ENCODE results near the gene PCDHA11. TPM values are rescaled to one million over a fixed set of nuclear protein-coding genes. Genes with fewer than 3 reads are reported as not detected.
"Not testable (repeated sequence)": the region's sequence is repeated elsewhere in the genome, so short reads cannot be mapped to it uniquely, and the experiment has no call there.

Gene PCDHA11
- total and polyA plus RNA-seq, 4 donors = 3.0 to 13.0 (median 10.7) TPM

DNA sequence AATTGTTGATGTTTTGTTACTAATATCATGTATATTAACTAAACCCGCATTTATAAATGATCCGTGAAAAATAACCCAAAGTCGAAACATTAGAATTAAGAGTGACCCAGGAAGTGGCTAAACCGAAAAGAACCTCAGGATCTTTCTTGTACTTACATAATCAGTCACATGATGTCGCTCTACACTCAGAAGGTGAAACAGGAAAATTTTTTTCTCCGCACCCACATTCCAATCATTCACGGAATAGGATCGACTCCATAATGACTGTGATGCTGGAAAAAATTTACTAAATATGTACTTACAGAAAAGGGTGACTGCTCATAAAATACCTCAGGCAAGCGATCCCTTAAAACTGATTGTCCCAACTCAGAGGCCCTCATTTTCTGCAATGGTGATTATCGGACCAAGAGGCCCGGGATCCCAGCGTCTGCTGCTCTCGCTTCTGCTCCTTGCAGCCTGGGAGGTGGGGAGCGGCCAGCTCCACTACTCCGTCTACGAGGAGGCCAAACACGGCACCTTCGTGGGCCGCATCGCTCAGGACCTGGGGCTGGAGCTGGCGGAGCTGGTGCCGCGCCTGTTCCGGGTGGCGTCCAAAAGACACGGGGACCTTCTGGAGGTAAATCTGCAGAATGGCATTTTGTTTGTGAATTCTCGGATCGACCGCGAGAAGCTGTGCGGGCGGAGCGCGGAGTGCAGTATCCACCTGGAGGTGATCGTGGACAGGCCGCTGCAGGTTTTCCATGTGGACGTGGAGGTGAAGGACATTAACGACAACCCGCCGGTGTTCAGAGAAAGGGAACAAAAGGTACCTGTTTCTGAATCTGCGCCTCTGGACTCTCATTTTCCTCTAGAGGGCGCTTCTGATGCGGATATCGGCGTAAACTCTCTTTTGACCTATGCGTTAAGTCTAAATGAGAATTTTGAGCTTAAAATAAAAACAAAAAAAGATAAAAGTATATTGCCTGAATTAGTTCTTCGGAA, 6.6 kb downstream of the PCDHA11 start, which contains the start of gene PCDHA12:
TSS of gene PCDHA12 (plus strand) at position 224 of the 981 bp plus-strand sequence. CDS start at position 389, 165 bp downstream.
- H3K4me1 ChIP-seq (ENCODE audit: control insufficient read depth, insufficient read depth, low read length) = peaks cover 3% of the 10 kb centered on the region
- H3K4me3 ChIP-seq (ENCODE audit: low read depth, low read length) = no peak within 1 kb of the TSS
- DNase-seq (ENCODE audit: low read depth in 4 of 6, low spot score in 6 of 6) = peak in 2 of 6 donors; percentile 9 to 20
- H3K36me3 ChIP-seq (ENCODE audit: control insufficient read depth, insufficient read depth, low read length) = peaks cover 20% of the 10 kb centered on the region
- H3K27me3 ChIP-seq (ENCODE audit: control insufficient read depth, insufficient read depth, low read length) = no peaks in the 10 kb centered on the region
- 20% methylated on average over 34 of the region's 47 CpGs for WGBS (ENCODE audit: insufficient coverage)
- no peak within 1 kb of the TSS for H3K27ac ChIP-seq (ENCODE audit: low read depth, low read length)
- H3K9me3 ChIP-seq (ENCODE audit: control insufficient read depth, insufficient read depth, low read length) = peaks cover 24% of the 10 kb centered on the region

- Histone ChIP-seq H3K9me3 (ENCODE audit: control insufficient read depth, insufficient read depth, low read length) (peaks cover 17% of the 10 kb centered on the region), H3K36me3 (ENCODE audit: control insufficient read depth, insufficient read depth, low read length) (peaks cover 12% of the 10 kb centered on the region)
- not testable (repeated sequence) for H3K27ac ChIP-seq (ENCODE audit: low read depth, low read length); H3K27me3 ChIP-seq (ENCODE audit: control insufficient read depth, insufficient read depth, low read length); DNase-seq (ENCODE audit: low read depth in 4 of 6, low spot score in 6 of 6); H3K4me3 ChIP-seq (ENCODE audit: low read depth, low read length); H3K4me1 ChIP-seq (ENCODE audit: control insufficient read depth, insufficient read depth, low read length)
- 34% methylated on average over 80 of the region's 80 CpGs for WGBS (ENCODE audit: insufficient coverage)
These were observed 7.9 kb downstream of the PCDHA11 start for GRCh38 chr5:140876541-140877261.

DNA sequence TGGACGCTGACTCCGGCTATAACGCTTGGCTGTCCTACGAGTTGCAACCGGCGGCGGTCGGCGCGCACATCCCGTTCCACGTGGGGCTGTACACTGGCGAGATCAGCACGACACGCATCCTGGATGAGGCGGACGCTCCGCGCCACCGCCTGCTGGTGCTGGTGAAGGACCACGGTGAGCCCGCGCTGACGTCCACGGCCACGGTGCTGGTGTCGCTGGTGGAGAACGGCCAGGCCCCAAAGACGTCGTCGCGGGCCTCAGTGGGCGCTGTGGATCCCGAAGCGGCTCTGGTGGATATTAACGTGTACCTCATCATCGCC, 8.5 kb downstream of the PCDHA11 start:
- DNase-seq (ENCODE audit: low read depth in 4 of 6, low spot score in 6 of 6) = no peak
- Histone ChIP-seq H3K9me3 (ENCODE audit: control insufficient read depth, insufficient read depth, low read length) (peaks cover 17% of the 10 kb centered on the region), H3K4me3 (ENCODE audit: low read depth, low read length) (no peak overlapping the region), H3K27ac (ENCODE audit: low read depth, low read length) (no peak overlapping the region), H3K36me3 (ENCODE audit: control insufficient read depth, insufficient read depth, low read length) (peaks cover 13% of the 10 kb centered on the region), H3K4me1 (ENCODE audit: control insufficient read depth, insufficient read depth, low read length) (peaks cover under 1% of the 10 kb centered on the region), H3K27me3 (ENCODE audit: control insufficient read depth, insufficient read depth, low read length) (no peaks in the 10 kb centered on the region)
- 38% methylated on average over 37 of the region's 37 CpGs for WGBS (ENCODE audit: insufficient coverage)

DNA sequence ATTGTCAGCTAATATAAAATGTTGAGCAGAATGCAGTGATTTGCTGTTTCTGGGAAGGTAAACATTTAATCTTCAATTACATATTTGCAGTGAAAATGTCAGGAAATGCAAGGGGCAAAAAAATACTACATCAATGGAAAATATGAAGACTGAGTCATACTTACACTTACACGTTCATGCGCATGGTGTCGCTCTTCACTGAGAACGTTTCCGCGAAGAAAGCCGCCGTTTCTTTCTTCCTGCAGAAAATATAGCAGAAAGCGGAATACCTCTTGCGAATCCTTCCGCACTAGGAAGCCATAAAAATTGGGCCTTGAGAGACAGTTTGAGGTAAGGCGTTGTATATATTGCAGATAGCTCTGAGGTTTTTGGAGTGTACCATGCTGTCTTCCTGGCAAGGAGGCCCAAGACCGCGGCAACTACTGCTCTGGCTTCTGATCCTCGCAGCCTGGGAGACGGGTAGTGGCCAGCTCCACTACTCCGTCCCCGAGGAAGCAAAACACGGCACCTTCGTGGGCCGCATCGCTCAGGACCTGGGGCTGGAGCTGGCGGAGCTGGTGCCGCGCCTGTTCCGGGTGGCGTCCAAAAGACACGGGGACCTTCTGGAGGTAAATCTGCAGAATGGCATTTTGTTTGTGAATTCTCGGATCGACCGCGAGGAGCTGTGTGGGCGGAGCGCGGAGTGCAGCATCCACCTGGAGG, 13.3 kb downstream of the PCDHA11 start, which contains the start of gene PCDHA13:
TSS of gene PCDHA13 (plus strand) at position 236 of the 702 bp plus-strand sequence. CDS start at position 381, 145 bp downstream.
- H3K4me1 ChIP-seq (ENCODE audit: control insufficient read depth, insufficient read depth, low read length) = peaks cover 7% of the 10 kb centered on the region
- peak in 2 of 6 donors; percentile 38 to 77 for DNase-seq (ENCODE audit: low read depth in 4 of 6, low spot score in 6 of 6)
- no peak within 1 kb of the TSS for H3K27ac ChIP-seq (ENCODE audit: low read depth, low read length)
- H3K27me3 ChIP-seq (ENCODE audit: control insufficient read depth, insufficient read depth, low read length) = no peaks in the 10 kb centered on the region
- WGBS (ENCODE audit: insufficient coverage) = 3% methylated on average over 19 of the region's 35 CpGs
- H3K4me3 ChIP-seq (ENCODE audit: low read depth, low read length) = peak within 1 kb of the TSS; percentile 26
- peaks cover 17% of the 10 kb centered on the region for H3K36me3 ChIP-seq (ENCODE audit: control insufficient read depth, insufficient read depth, low read length)
- H3K9me3 ChIP-seq (ENCODE audit: control insufficient read depth, insufficient read depth, low read length) = peaks cover 27% of the 10 kb centered on the region

DNA sequence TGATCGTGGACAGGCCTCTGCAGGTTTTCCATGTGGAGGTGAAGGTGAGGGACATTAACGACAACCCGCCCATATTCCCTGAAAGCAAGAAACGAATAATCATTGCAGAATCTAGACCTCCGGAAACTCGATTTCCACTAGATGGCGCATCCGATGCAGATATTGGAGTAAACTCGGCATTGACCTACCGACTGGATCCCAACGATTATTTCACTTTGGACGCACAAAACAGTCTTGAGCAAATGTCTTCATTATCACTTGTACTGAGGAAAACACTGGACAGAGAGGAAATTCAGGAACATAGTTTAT, 13.8 kb downstream of the PCDHA11 start:
- Histone ChIP-seq H3K36me3 (ENCODE audit: control insufficient read depth, insufficient read depth, low read length) (peaks cover 12% of the 10 kb centered on the region), H3K4me3 (ENCODE audit: low read depth, low read length) (peak overlapping the region; percentile 26), H3K27me3 (ENCODE audit: control insufficient read depth, insufficient read depth, low read length) (no peaks in the 10 kb centered on the region), H3K4me1 (ENCODE audit: control insufficient read depth, insufficient read depth, low read length) (peaks cover 7% of the 10 kb centered on the region), H3K9me3 (ENCODE audit: control insufficient read depth, insufficient read depth, low read length) (peaks cover 23% of the 10 kb centered on the region), H3K27ac (ENCODE audit: low read depth, low read length) (no peak overlapping the region)
- peak in 2 of 6 donors; percentile 16 to 57 for DNase-seq (ENCODE audit: low read depth in 4 of 6, low spot score in 6 of 6)
- 13% methylated on average over 12 of the region's 12 CpGs for WGBS (ENCODE audit: insufficient coverage)

DNA sequence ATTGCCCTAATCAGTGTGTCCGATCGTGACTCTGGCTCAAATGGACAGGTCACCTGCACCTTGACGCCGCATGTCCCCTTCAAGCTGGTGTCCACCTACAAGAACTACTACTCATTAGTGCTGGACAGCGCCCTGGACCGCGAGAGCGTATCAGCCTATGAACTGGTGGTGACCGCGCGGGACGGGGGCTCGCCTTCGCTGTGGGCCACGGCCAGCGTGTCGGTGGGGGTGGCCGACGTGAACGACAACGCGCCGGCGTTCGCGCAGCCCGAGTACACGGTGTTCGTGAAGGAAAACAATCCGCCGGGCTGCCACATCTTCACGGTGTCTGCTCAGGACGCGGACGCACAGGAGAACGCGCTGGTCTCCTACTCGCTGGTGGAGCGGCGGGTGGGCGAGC, 14.6 kb downstream of the PCDHA11 start:
- no peak overlapping the region for H3K27ac ChIP-seq (ENCODE audit: low read depth, low read length)
- WGBS (ENCODE audit: insufficient coverage) = 34% methylated on average over 41 of the region's 41 CpGs
- peaks cover 11% of the 10 kb centered on the region for H3K36me3 ChIP-seq (ENCODE audit: control insufficient read depth, insufficient read depth, low read length)
- H3K4me3 ChIP-seq (ENCODE audit: low read depth, low read length) = no peak overlapping the region
- H3K27me3 ChIP-seq (ENCODE audit: control insufficient read depth, insufficient read depth, low read length) = no peaks in the 10 kb centered on the region
- peaks cover 22% of the 10 kb centered on the region for H3K9me3 ChIP-seq (ENCODE audit: control insufficient read depth, insufficient read depth, low read length)
- H3K4me1 ChIP-seq (ENCODE audit: control insufficient read depth, insufficient read depth, low read length) = peaks cover 7% of the 10 kb centered on the region
- DNase-seq (ENCODE audit: low read depth in 4 of 6, low spot score in 6 of 6) = no peak

- no peak overlapping the region for H3K4me3 ChIP-seq (ENCODE audit: low read depth, low read length)
- H3K27ac ChIP-seq (ENCODE audit: low read depth, low read length) = no peak overlapping the region
These were observed 15.4 kb downstream of the PCDHA11 start for GRCh38 chr5:140883927-140884697.

GRCh38 chr5:140916325-140916724, 47.6 kb downstream of the PCDHA11 start:
- no peaks in the 10 kb centered on the region for H3K4me1 ChIP-seq (ENCODE audit: control insufficient read depth, insufficient read depth, low read length)
- H3K9me3 ChIP-seq (ENCODE audit: control insufficient read depth, insufficient read depth, low read length) = peaks cover 1% of the 10 kb centered on the region
- H3K27ac ChIP-seq (ENCODE audit: low read depth, low read length) = no peak overlapping the region
- no CpG with 5 or more reads among the region's 1 CpG for WGBS (ENCODE audit: insufficient coverage)
- no peak overlapping the region for H3K4me3 ChIP-seq (ENCODE audit: low read depth, low read length)
- no peaks in the 10 kb centered on the region for H3K36me3 ChIP-seq (ENCODE audit: control insufficient read depth, insufficient read depth, low read length)
- no peak for DNase-seq (ENCODE audit: low read depth in 4 of 6, low spot score in 6 of 6)
- no peaks in the 10 kb centered on the region for H3K27me3 ChIP-seq (ENCODE audit: control insufficient read depth, insufficient read depth, low read length)

More at GRCh38 chr5:140883927-140884697, 15.4 kb downstream of the PCDHA11 start:
- WGBS (ENCODE audit: insufficient coverage) = 33% methylated on average over 79 of the region's 79 CpGs
- H3K27me3 ChIP-seq (ENCODE audit: control insufficient read depth, insufficient read depth, low read length) = no peaks in the 10 kb centered on the region
- peaks cover 11% of the 10 kb centered on the region for H3K36me3 ChIP-seq (ENCODE audit: control insufficient read depth, insufficient read depth, low read length)
- peaks cover 7% of the 10 kb centered on the region for H3K4me1 ChIP-seq (ENCODE audit: control insufficient read depth, insufficient read depth, low read length)
- no peak for DNase-seq (ENCODE audit: low read depth in 4 of 6, low spot score in 6 of 6)
- peaks cover 20% of the 10 kb centered on the region for H3K9me3 ChIP-seq (ENCODE audit: control insufficient read depth, insufficient read depth, low read length)
